Midbrain (tissue), 1 donor: Measurements from ENCODE around the gene GPR21.

ENCODE experiments used
- DNase-seq: peaks from one replicate; lab custom pipeline; 2025; lab: John Stamatoyannopoulos, UW

Gene GPR21

GRCh38 chr9:123033864-123034601 lies 566 bp downstream of the GPR21 start:
- peak; percentile 17 for DNase-seq

DNA sequence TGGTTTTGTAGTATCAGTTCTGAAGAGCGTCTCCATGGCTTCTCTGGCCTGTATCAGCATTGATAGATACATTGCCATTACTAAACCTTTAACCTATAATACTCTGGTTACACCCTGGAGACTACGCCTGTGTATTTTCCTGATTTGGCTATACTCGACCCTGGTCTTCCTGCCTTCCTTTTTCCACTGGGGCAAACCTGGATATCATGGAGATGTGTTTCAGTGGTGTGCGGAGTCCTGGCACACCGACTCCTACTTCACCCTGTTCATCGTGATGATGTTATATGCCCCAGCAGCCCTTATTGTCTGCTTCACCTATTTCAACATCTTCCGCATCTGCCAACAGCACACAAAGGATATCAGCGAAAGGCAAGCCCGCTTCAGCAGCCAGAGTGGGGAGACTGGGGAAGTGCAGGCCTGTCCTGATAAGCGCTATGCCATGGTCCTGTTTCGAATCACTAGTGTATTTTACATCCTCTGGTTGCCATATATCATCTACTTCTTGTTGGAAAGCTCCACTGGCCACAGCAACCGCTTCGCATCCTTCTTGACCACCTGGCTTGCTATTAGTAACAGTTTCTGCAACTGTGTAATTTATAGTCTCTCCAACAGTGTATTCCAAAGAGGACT lies 1.5 kb downstream of the GPR21 start:
- no peak for DNase-seq

- no peak for DNase-seq
Measured at GRCh38 chr9:123035791-123036190, 2.3 kb downstream of the GPR21 start.

DNA sequence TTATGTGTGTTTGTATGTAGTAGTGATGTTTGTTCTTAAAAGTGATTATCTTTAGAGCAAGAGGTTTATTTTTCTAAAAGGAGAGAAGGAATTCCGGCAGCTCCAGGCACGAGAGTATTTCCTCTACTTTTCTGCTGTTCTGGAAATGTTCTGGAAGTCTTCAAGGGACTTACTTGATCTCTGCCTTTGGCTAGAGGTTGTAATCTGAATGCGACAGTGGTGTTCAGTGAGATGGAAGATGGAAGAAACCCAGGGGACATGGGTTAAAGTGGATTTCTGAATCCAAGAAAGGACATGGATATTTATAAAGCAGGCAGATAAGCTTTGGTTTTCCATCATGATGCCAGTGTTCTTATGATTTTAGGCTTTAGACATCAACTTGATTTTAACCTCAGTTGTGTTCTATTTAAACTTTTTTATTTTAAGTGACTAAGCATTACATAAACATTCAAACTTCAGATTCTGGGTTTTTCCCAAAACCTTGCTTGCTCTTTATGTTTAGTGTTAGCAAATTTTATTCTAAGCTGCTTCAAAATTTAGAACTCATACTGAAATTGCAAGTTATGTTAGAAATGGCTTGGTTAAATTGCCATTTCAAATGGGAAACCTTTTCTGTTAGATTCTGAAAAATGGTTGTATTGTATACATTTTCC lies 3.6 kb downstream of the GPR21 start:
- no peak for DNase-seq

- DNase-seq: no peak
Measured at GRCh38 chr9:123039617-123040219, 6.3 kb downstream of the GPR21 start.

DNA sequence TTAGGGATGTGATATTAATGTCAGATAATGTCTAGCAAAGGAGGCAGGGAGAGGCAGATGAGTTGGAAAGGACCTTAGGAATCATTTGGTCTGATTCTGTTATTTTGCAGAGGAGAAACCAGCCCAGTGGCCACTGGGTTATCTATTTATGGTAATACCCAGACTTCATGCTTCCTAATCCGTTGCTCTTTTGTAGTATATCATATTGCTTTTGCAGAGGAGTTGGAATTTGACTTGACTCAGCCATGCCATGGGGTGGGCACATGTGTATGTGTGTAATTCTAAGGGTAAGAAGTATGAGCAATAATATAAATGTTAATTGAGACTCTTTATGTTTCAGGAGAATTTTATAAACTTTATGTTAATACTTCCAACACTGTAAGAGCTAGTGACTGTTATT lies 7.3 kb downstream of the GPR21 start:
- no peak for DNase-seq

GRCh38 chr9:123041489-123041888 lies 8.0 kb downstream of the GPR21 start:
- DNase-seq: no peak

DNA sequence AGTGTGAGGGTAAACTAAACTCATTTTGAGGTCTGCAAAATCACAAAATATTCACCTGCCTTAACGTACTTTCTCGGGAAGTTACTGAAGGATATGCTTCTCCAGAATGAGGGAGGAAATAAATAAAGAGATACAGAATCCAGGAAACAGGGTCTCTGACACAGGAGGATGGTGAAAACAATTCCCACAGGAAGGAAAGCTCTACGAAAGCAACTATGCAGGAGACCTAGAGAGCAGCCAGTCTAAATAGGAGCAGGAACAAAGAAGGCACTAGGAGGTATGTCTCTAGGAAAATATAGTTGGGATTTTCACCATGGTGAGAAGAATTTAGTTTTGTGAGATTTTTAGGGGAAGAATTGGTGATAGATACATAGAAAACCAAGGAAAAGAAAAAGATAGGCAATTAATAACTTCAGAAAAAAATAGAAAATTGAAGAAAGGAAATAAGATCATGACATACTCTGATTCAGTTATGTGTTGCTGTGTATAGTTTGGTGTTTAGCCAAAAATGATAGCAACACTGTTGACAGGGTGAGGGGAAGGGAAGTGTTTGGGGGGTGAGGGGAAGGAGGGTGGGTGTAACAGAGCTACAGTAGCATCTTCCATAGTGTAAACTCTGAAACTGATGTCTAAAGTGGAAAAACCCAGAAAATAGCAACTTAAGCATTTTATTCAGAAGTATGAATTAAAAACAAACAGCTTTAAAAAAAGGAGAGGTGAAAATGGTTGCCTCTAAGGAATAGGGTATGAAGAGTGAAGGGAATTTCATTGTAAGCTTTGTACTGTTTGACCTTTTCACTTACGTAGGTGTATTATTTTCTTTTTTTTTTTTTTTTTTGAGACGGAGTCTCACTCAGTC lies 9.8 kb downstream of the GPR21 start:
- no peak for DNase-seq

DNA sequence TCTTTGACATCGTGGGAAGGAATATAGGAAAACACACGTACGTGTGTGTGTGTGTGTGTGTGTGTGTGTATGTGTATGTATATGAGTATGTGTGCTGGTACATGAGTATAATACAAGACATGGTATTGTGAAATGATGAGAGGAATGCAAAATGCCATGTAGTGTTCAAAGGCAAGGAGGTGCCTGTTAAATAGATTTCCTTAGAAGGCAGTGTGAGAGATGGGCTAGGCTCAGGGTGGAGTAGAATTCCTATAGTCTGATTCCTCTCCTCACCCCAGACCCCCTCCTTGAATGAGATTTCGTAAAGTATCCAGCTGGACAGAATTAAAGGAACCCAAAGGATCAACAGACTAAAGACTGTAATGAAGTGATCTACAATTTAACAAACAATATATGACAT lies 11.1 kb downstream of the GPR21 start:
- DNase-seq: no peak

- DNase-seq: no peak
Measured at GRCh38 chr9:123046406-123047195, 13.1 kb downstream of the GPR21 start.

DNA sequence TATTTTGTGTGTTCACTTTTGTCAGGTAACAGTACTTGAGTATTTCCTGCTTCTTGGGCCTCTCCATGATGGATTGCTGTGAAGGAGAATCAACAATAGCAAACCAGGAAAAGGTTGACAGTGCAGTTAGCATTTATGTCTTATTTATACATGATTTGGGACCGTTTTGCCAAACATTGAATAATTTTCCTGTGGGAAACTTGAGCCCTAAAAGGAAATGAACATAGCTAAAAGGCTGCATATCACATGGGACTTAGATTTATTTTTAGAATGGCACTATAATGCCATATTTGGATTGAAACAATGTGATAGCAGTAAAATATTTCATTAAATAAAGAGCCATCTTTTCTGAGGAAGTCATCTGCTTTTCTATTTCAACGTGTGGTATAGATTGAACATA lies 15.3 kb downstream of the GPR21 start:
- DNase-seq: no peak

DNA sequence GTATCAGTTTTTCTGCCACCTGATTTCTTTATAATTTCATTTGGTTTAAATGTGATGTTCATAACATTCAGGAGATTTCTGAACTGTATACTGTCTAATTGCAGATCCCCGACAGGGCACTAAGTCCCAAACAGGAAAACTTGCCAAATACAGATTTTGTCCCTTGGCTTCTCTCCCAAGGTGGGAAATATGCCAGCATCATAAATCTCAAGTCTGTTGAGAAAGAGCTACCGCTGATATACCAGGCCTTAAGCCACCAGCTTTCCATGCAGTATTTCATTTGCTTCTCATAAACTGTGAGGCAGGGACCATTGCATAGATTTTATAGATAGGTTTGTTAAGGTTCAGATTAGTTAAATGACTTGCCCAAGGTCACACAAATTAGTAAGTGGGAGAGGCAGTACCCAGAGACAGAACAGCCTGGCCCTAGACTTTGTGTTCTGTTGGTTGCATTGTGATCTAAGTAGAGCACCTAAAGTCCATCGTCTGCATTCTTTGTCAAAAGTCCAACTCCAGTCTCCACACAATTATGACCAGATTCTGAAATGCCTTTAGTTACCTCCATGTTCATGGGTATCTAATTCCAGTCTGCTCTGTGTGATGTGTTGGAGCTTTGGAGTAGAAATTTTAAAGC lies 16.2 kb downstream of the GPR21 start:
- no peak for DNase-seq

- no peak for DNase-seq
Measured at GRCh38 chr9:123053046-123053445, 19.6 kb downstream of the GPR21 start.

DNA sequence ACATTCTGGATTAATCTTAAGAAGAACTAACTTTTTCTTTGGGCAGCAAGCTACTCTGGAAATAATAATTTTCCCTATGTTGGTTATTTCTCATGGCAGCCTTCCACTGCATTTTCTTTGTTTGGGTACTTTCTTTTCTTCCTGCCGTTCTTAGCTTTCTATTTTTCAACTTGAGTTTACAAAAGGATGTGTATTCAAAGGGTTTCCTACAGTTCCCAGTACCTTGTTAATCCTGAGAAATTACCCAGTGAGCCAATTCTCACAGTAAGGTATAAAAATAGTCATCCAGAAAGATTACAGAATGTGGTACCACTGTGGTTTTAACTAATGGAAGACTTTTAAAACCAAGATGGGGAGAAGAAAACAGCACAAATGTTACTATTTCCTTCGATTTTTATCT lies 20.2 kb downstream of the GPR21 start:
- DNase-seq: no peak

- DNase-seq: no peak
Measured at GRCh38 chr9:123058834-123059233, 25.4 kb downstream of the GPR21 start.

GRCh38 chr9:123059472-123060220 lies 26.2 kb downstream of the GPR21 start:
- no peak for DNase-seq

DNA sequence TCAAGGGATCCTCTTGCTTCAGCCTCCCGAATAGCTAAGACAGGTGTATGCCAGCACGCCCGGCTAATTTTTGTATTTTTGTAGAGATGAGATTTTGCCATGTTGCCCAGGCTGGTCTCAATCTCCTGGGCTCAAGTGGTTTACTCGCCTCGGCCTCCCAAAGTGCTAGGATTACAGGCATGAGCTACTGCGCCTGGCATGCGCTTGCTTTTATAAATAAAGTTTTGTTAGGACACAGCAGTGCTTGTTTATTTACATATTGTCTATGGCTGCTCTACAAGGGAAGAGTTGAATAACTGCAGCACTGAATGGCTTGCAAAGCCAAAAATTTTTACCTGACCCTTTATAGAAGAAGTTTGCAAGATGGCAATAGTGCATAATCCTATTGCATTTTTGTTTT lies 27.7 kb downstream of the GPR21 start:
- DNase-seq: no peak

DNA sequence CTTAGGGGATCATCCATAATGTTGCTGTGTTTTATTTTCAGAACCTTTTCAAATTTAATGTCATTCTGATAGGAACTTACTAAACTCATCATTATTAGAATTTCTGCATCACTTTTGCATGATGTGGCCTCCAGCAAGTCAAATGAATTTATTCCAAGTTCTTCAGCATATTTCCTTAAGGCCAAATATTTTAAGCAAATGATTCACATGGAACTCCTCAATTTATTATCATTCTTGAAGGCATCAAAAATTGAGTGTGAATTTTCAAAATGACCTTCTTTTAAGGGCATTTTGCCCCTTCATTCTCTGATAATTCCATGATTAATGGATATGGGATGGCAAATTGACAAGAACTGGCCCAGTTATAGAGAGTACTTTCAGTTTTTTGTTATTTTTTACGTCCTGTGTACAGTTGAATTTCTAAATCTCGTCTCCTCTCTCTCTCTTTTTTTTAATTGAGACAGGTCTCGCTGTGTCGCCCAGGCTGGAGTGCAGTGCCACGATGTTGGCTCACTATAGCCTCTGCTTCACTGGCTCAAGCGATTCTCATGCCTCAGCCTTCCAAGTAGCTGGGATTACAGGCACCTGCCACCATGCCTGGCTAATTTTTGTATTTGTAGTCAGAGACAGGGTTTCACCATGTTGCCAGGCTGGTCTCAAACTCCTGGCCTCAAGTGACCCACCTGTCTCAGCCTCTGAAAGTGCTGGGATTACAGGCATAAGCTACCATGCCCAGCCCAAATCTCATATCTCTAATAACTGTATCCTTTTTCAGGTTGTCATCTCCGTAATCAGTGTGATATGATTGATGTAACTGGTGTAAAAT lies 29.1 kb downstream of the GPR21 start:
- no peak for DNase-seq

- no peak for DNase-seq
Measured at GRCh38 chr9:123063177-123063598, 29.7 kb downstream of the GPR21 start.
